ENCODE results near the gene HS6ST1.
A peak's percentile ranks its signal among the peaks of the same experiment; 100 is the strongest.

HS6ST1 gene

GRCh38 chr2:128233790-128234395 lies 84.8 kb downstream of the HS6ST1 start:
- no peak for DNase-seq

GRCh38 chr2:128232965-128233789 lies 85.5 kb downstream of the HS6ST1 start:
- DNase-seq, result peak; percentile 75

- no peak for DNase-seq
Measured at GRCh38 chr2:128228894-128229293, 89.8 kb downstream of the HS6ST1 start.

- DNase-seq, result no peak
Measured at GRCh38 chr2:128227862-128228261, 90.8 kb downstream of the HS6ST1 start.

- no peak for DNase-seq
Measured at GRCh38 chr2:128219891-128220290, 98.8 kb downstream of the HS6ST1 start.

GRCh38 chr2:128217671-128218070 lies 101.0 kb downstream of the HS6ST1 start:
- no peak for DNase-seq

GRCh38 chr2:128215897-128216642 lies 102.6 kb downstream of the HS6ST1 start:
- DNase-seq, result no peak
